ENCODE results near the gene SND1. TPM values are rescaled to one million over a fixed set of nuclear protein-coding genes. Genes with fewer than 3 reads are reported as not detected.

SND1 gene
- total RNA-seq, 1 donor from 2014 or later: 85.9 TPM

DNA sequence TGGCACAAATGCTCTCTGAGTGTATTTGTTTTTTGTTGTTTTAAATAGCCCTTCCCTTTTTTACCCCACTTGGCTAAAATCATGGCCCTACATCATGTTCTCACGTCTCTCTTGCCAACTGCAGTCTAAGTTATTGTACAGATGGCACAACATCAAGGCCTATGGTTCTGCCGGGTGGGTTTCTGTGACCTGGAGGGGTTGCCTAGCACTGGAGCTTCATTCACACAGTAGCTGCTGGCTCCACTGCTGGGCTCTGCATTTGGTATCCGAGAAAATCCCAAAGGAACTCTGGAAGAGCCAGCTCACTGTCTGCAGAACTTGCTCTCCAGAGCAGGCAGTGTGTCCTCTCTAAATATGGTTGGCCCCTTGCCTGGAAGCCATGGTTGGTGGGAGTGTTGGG is 258.7 kb downstream of the SND1 start:
- H3K4me1 ChIP-seq: no peaks in the 10 kb centered on the region
- no peak overlapping the region for H3K27ac ChIP-seq
- intact Hi-C loops (cut with DNase I): no loop called here
- TF ChIP-seq POLR2AphosphoS5 (IDR thresholded peaks at IDR 0.05; ENCODE audit: insufficient read depth in 1 of 2, low read depth in 1 of 2) (no peak), POLR2A (IDR thresholded peaks at IDR 0.05) (no peak)
- TF ChIP-seq, protein P1, sequence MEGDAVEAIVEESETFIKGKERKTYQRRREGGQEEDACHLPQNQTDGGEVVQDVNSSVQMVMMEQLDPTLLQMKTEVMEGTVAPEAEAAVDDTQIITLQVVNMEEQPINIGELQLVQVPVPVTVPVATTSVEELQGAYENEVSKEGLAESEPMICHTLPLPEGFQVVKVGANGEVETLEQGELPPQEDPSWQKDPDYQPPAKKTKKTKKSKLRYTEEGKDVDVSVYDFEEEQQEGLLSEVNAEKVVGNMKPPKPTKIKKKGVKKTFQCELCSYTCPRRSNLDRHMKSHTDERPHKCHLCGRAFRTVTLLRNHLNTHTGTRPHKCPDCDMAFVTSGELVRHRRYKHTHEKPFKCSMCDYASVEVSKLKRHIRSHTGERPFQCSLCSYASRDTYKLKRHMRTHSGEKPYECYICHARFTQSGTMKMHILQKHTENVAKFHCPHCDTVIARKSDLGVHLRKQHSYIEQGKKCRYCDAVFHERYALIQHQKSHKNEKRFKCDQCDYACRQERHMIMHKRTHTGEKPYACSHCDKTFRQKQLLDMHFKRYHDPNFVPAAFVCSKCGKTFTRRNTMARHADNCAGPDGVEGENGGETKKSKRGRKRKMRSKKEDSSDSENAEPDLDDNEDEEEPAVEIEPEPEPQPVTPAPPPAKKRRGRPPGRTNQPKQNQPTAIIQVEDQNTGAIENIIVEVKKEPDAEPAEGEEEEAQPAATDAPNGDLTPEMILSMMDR (IDR thresholded peaks at IDR 0.05): no peak
- H3K36me3 ChIP-seq: no peaks in the 10 kb centered on the region
- H3K27me3 ChIP-seq: no peaks in the 10 kb centered on the region
- no peaks in the 10 kb centered on the region for H3K9me3 ChIP-seq
- no peak overlapping the region for H3K4me3 ChIP-seq
- DNase-seq (ENCODE audit: extremely low spot score in 2 of 2): no peak

GRCh38 chr7:127911968-127912511 is 260.0 kb downstream of the SND1 start:
- Histone ChIP-seq H3K36me3 (no peaks in the 10 kb centered on the region), H3K9me3 (no peaks in the 10 kb centered on the region), H3K4me1 (no peaks in the 10 kb centered on the region), H3K27me3 (no peaks in the 10 kb centered on the region), H3K4me3 (no peak overlapping the region), H3K27ac (no peak overlapping the region)
- no peak for TF ChIP-seq POLR2AphosphoS5 (IDR thresholded peaks at IDR 0.05; ENCODE audit: insufficient read depth in 1 of 2, low read depth in 1 of 2)
- TF ChIP-seq POLR2A (IDR thresholded peaks at IDR 0.05): no peak
- TF ChIP-seq, protein P1 (IDR thresholded peaks at IDR 0.05): no peak
- DNase-seq (ENCODE audit: extremely low spot score in 2 of 2): no peak
- intact Hi-C loops (cut with DNase I): no loop called here

DNA sequence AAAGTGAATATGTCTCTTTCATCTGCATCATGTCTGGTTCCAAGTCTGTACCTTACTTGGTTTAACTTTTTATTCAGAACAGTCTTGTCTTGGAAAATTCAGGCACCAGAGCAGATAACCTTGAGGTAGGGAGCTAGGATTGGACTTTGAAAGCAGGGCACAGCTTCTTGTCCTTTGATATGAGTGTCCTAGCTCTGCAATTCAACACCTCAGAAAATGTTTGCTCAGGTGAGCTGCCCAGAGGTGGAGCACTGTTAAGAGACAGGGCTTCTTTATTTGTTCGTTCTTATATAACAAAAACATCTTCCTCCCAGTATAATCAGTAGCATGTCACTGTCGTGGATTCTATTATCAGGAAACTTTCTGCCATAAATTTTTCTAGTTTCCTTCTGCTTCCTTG is 260.9 kb downstream of the SND1 start:
- no peak overlapping the region for H3K4me3 ChIP-seq
- no peaks in the 10 kb centered on the region for H3K4me1 ChIP-seq
- no peaks in the 10 kb centered on the region for H3K27me3 ChIP-seq
- no peak for DNase-seq (ENCODE audit: extremely low spot score in 2 of 2)
- H3K9me3 ChIP-seq: no peaks in the 10 kb centered on the region
- intact Hi-C loops (cut with DNase I): no loop called here
- no peak overlapping the region for H3K27ac ChIP-seq
- TF ChIP-seq, protein P1 (IDR thresholded peaks at IDR 0.05): no peak
- TF ChIP-seq POLR2A (IDR thresholded peaks at IDR 0.05): no peak
- TF ChIP-seq POLR2AphosphoS5 (IDR thresholded peaks at IDR 0.05; ENCODE audit: insufficient read depth in 1 of 2, low read depth in 1 of 2): no peak
- H3K36me3 ChIP-seq: no peaks in the 10 kb centered on the region

- H3K36me3 ChIP-seq: no peaks in the 10 kb centered on the region
- intact Hi-C loops (cut with DNase I): no loop called here
- no peak overlapping the region for H3K27ac ChIP-seq
- H3K4me1 ChIP-seq: no peaks in the 10 kb centered on the region
- no peaks in the 10 kb centered on the region for H3K27me3 ChIP-seq
- DNase-seq (ENCODE audit: extremely low spot score in 2 of 2): no peak
- TF ChIP-seq, protein P1 (IDR thresholded peaks at IDR 0.05): no peak
- TF ChIP-seq POLR2A (IDR thresholded peaks at IDR 0.05): no peak
- TF ChIP-seq POLR2AphosphoS5 (IDR thresholded peaks at IDR 0.05; ENCODE audit: insufficient read depth in 1 of 2, low read depth in 1 of 2): no peak
- H3K4me3 ChIP-seq: no peak overlapping the region
- no peaks in the 10 kb centered on the region for H3K9me3 ChIP-seq
Observed at GRCh38 chr7:127913686-127914085, 261.7 kb downstream of the SND1 start.

- no peak for DNase-seq (ENCODE audit: extremely low spot score in 2 of 2)
- H3K36me3 ChIP-seq: no peaks in the 10 kb centered on the region
- intact Hi-C loops (cut with DNase I): no loop called here
Observed at GRCh38 chr7:127914693-127915092, 262.7 kb downstream of the SND1 start.

More at GRCh38 chr7:127914693-127915092, 262.7 kb downstream of the SND1 start:
- Histone ChIP-seq H3K9me3 (no peaks in the 10 kb centered on the region), H3K4me1 (no peaks in the 10 kb centered on the region), H3K4me3 (no peak overlapping the region), H3K27ac (no peak overlapping the region), H3K27me3 (no peaks in the 10 kb centered on the region)
- no peak for TF ChIP-seq POLR2A (IDR thresholded peaks at IDR 0.05)
- no peak for TF ChIP-seq POLR2AphosphoS5 (IDR thresholded peaks at IDR 0.05; ENCODE audit: insufficient read depth in 1 of 2, low read depth in 1 of 2)
- TF ChIP-seq, protein P1 (IDR thresholded peaks at IDR 0.05): no peak

All from vagina (tissue), 2 donors.